ENCODE data around the gene ANXA6. TPM values are rescaled to one million over a fixed set of nuclear protein-coding genes. Genes with fewer than 3 reads are reported as not detected.

Gene ANXA6
- total and polyA plus RNA-seq, 2 donors: 122 to 381 TPM

- no peaks in the 10 kb centered on the region for H3K27me3 ChIP-seq (ENCODE audit: control insufficient read depth in 2 of 2, insufficient read depth in 1 of 2, low read length in 1 of 2)
- peak in 1 of 9 donors; percentile 36 for DNase-seq (ENCODE audit: low read depth in 6 of 9, low spot score in 9 of 9)
- peak overlapping the region; percentile 92 to 93 for H3K4me3 ChIP-seq (ENCODE audit: low read length in 2 of 2)
- WGBS: 12% methylated on average over 6 of the region's 6 CpGs
- H3K27ac ChIP-seq (ENCODE audit: low read depth in 1 of 2, low read length in 1 of 2): peak overlapping the region; percentile 93
- peaks cover 0 to 7% of the 10 kb centered on the region in 2 donors for H3K36me3 ChIP-seq (ENCODE audit: control insufficient read depth in 2 of 2, insufficient read depth in 2 of 2, low read length in 1 of 2)
- no peaks in the 10 kb centered on the region for H3K9me3 ChIP-seq (ENCODE audit: control insufficient read depth in 2 of 2, insufficient read depth in 1 of 2, low read length in 1 of 2)
- peaks cover 32 to 54% of the 10 kb centered on the region in 2 donors for H3K4me1 ChIP-seq (ENCODE audit: control insufficient read depth in 2 of 2, insufficient read depth in 2 of 2, low read length in 2 of 2)
Observed at GRCh38 chr5:151158287-151158661, 695 bp upstream of the ANXA6 start.

- DNase-seq (ENCODE audit: low read depth in 6 of 9, low spot score in 9 of 9): peak in 3 of 9 donors; percentile 15 to 61 (median 47)
- Histone ChIP-seq H3K27ac (ENCODE audit: low read depth in 1 of 2, low read length in 1 of 2) (peak overlapping the region; percentile 93), H3K4me1 (ENCODE audit: control insufficient read depth in 2 of 2, insufficient read depth in 2 of 2, low read length in 2 of 2) (peaks cover 47 to 70% of the 10 kb centered on the region in 2 donors)
Observed at GRCh38 chr5:151156507-151157420, 815 bp downstream of the ANXA6 start.

GRCh38 chr5:151155775-151156506 is 1.6 kb downstream of the ANXA6 start:
- Histone ChIP-seq H3K27ac (ENCODE audit: low read depth in 1 of 2, low read length in 1 of 2) (peak overlapping the region; percentile 93), H3K27me3 (ENCODE audit: control insufficient read depth in 2 of 2, insufficient read depth in 1 of 2, low read length in 1 of 2) (no peaks in the 10 kb centered on the region), H3K4me3 (ENCODE audit: low read length in 2 of 2) (peak overlapping the region; percentile 92 to 93), H3K9me3 (ENCODE audit: control insufficient read depth in 2 of 2, insufficient read depth in 1 of 2, low read length in 1 of 2) (no peaks in the 10 kb centered on the region), H3K36me3 (ENCODE audit: control insufficient read depth in 2 of 2, insufficient read depth in 2 of 2, low read length in 1 of 2) (peaks cover 0 to 21% of the 10 kb centered on the region in 2 donors), H3K4me1 (ENCODE audit: control insufficient read depth in 2 of 2, insufficient read depth in 2 of 2, low read length in 2 of 2) (peaks cover 55 to 78% of the 10 kb centered on the region in 2 donors)
- peak in 3 of 9 donors; percentile 53 to 73 (median 55) for DNase-seq (ENCODE audit: low read depth in 6 of 9, low spot score in 9 of 9)
- WGBS: 59% methylated on average over 9 of the region's 9 CpGs

More at GRCh38 chr5:151156507-151157420, 815 bp downstream of the ANXA6 start:
- WGBS: 27% methylated on average over 20 of the region's 20 CpGs
- H3K36me3 ChIP-seq (ENCODE audit: control insufficient read depth in 2 of 2, insufficient read depth in 2 of 2, low read length in 1 of 2): peaks cover 0 to 16% of the 10 kb centered on the region in 2 donors
- no peaks in the 10 kb centered on the region for H3K9me3 ChIP-seq (ENCODE audit: control insufficient read depth in 2 of 2, insufficient read depth in 1 of 2, low read length in 1 of 2)
- H3K4me3 ChIP-seq (ENCODE audit: low read length in 2 of 2): peak overlapping the region; percentile 92 to 93
- H3K27me3 ChIP-seq (ENCODE audit: control insufficient read depth in 2 of 2, insufficient read depth in 1 of 2, low read length in 1 of 2): no peaks in the 10 kb centered on the region

- 28% methylated on average over 9 of the region's 9 CpGs for WGBS
- no peaks in the 10 kb centered on the region for H3K27me3 ChIP-seq (ENCODE audit: control insufficient read depth in 2 of 2, insufficient read depth in 1 of 2, low read length in 1 of 2)
Observed at GRCh38 chr5:151154931-151155774, 2.4 kb downstream of the ANXA6 start.

GRCh38 chr5:151153766-151154272 is 3.8 kb downstream of the ANXA6 start:
- peak in 1 of 9 donors; percentile 33 for DNase-seq (ENCODE audit: low read depth in 6 of 9, low spot score in 9 of 9)
- Histone ChIP-seq H3K9me3 (ENCODE audit: control insufficient read depth in 2 of 2, insufficient read depth in 1 of 2, low read length in 1 of 2) (no peaks in the 10 kb centered on the region), H3K36me3 (ENCODE audit: control insufficient read depth in 2 of 2, insufficient read depth in 2 of 2, low read length in 1 of 2) (peaks cover 0 to 23% of the 10 kb centered on the region in 2 donors), H3K27ac (ENCODE audit: low read depth in 1 of 2, low read length in 1 of 2) (peak overlapping the region in 1 of 2 donors; percentile 98), H3K4me3 (ENCODE audit: low read length in 2 of 2) (no peak overlapping the region), H3K4me1 (ENCODE audit: control insufficient read depth in 2 of 2, insufficient read depth in 2 of 2, low read length in 2 of 2) (peaks cover 70 to 96% of the 10 kb centered on the region in 2 donors), H3K27me3 (ENCODE audit: control insufficient read depth in 2 of 2, insufficient read depth in 1 of 2, low read length in 1 of 2) (no peaks in the 10 kb centered on the region)
- 93% methylated on average over 3 of the region's 3 CpGs for WGBS

More at GRCh38 chr5:151154931-151155774, 2.4 kb downstream of the ANXA6 start:
- peaks cover 58 to 86% of the 10 kb centered on the region in 2 donors for H3K4me1 ChIP-seq (ENCODE audit: control insufficient read depth in 2 of 2, insufficient read depth in 2 of 2, low read length in 2 of 2)
- DNase-seq (ENCODE audit: low read depth in 6 of 9, low spot score in 9 of 9): peak in 7 of 9 donors; percentile 66 to 89 (median 80)
- H3K36me3 ChIP-seq (ENCODE audit: control insufficient read depth in 2 of 2, insufficient read depth in 2 of 2, low read length in 1 of 2): peaks cover 0 to 22% of the 10 kb centered on the region in 2 donors
- peak overlapping the region; percentile 92 to 93 for H3K4me3 ChIP-seq (ENCODE audit: low read length in 2 of 2)
- no peaks in the 10 kb centered on the region for H3K9me3 ChIP-seq (ENCODE audit: control insufficient read depth in 2 of 2, insufficient read depth in 1 of 2, low read length in 1 of 2)
- H3K27ac ChIP-seq (ENCODE audit: low read depth in 1 of 2, low read length in 1 of 2): peak overlapping the region; percentile 93

GRCh38 chr5:151153300-151153699 is 4.3 kb downstream of the ANXA6 start:
- peaks cover 74 to 96% of the 10 kb centered on the region in 2 donors for H3K4me1 ChIP-seq (ENCODE audit: control insufficient read depth in 2 of 2, insufficient read depth in 2 of 2, low read length in 2 of 2)
- DNase-seq (ENCODE audit: low read depth in 6 of 9, low spot score in 9 of 9): no peak
- H3K4me3 ChIP-seq (ENCODE audit: low read length in 2 of 2): no peak overlapping the region
- peak overlapping the region; percentile 55 to 98 for H3K27ac ChIP-seq (ENCODE audit: low read depth in 1 of 2, low read length in 1 of 2)
- H3K36me3 ChIP-seq (ENCODE audit: control insufficient read depth in 2 of 2, insufficient read depth in 2 of 2, low read length in 1 of 2): peaks cover 0 to 23% of the 10 kb centered on the region in 2 donors
- WGBS: 91% methylated on average over 3 of the region's 3 CpGs
- H3K9me3 ChIP-seq (ENCODE audit: control insufficient read depth in 2 of 2, insufficient read depth in 1 of 2, low read length in 1 of 2): peaks cover 0 to 3% of the 10 kb centered on the region in 2 donors
- H3K27me3 ChIP-seq (ENCODE audit: control insufficient read depth in 2 of 2, insufficient read depth in 1 of 2, low read length in 1 of 2): no peaks in the 10 kb centered on the region

- Histone ChIP-seq H3K4me1 (ENCODE audit: control insufficient read depth in 2 of 2, insufficient read depth in 2 of 2, low read length in 2 of 2) (peaks cover 75 to 95% of the 10 kb centered on the region in 2 donors), H3K4me3 (ENCODE audit: low read length in 2 of 2) (no peak overlapping the region), H3K27ac (ENCODE audit: low read depth in 1 of 2, low read length in 1 of 2) (peak overlapping the region; percentile 92 to 98), H3K36me3 (ENCODE audit: control insufficient read depth in 2 of 2, insufficient read depth in 2 of 2, low read length in 1 of 2) (peaks cover 8 to 33% of the 10 kb centered on the region in 2 donors), H3K9me3 (ENCODE audit: control insufficient read depth in 2 of 2, insufficient read depth in 1 of 2, low read length in 1 of 2) (peaks cover 0 to 3% of the 10 kb centered on the region in 2 donors), H3K27me3 (ENCODE audit: control insufficient read depth in 2 of 2, insufficient read depth in 1 of 2, low read length in 1 of 2) (no peaks in the 10 kb centered on the region)
- peak in 1 of 9 donors; percentile 41 for DNase-seq (ENCODE audit: low read depth in 6 of 9, low spot score in 9 of 9)
- 36% methylated on average over 5 of the region's 5 CpGs for WGBS
Observed at GRCh38 chr5:151151793-151152192, 5.8 kb downstream of the ANXA6 start.

GRCh38 chr5:151151263-151151660 is 6.3 kb downstream of the ANXA6 start:
- DNase-seq (ENCODE audit: low read depth in 6 of 9, low spot score in 9 of 9): peak in 2 of 9 donors; percentile 14 to 46
- peaks cover 79 to 91% of the 10 kb centered on the region in 2 donors for H3K4me1 ChIP-seq (ENCODE audit: control insufficient read depth in 2 of 2, insufficient read depth in 2 of 2, low read length in 2 of 2)

More at GRCh38 chr5:151151263-151151660, 6.3 kb downstream of the ANXA6 start:
- peak overlapping the region; percentile 92 to 98 for H3K27ac ChIP-seq (ENCODE audit: low read depth in 1 of 2, low read length in 1 of 2)
- peaks cover 13 to 38% of the 10 kb centered on the region in 2 donors for H3K36me3 ChIP-seq (ENCODE audit: control insufficient read depth in 2 of 2, insufficient read depth in 2 of 2, low read length in 1 of 2)
- peaks cover 0 to 3% of the 10 kb centered on the region in 2 donors for H3K9me3 ChIP-seq (ENCODE audit: control insufficient read depth in 2 of 2, insufficient read depth in 1 of 2, low read length in 1 of 2)
- H3K27me3 ChIP-seq (ENCODE audit: control insufficient read depth in 2 of 2, insufficient read depth in 1 of 2, low read length in 1 of 2): no peaks in the 10 kb centered on the region
- 26% methylated on average over 2 of the region's 2 CpGs for WGBS
- H3K4me3 ChIP-seq (ENCODE audit: low read length in 2 of 2): peak overlapping the region; percentile 3 to 21
